Measurements from ENCODE around the gene SLC4A1AP. TPM values are rescaled to one million over a fixed set of nuclear protein-coding genes. Genes with fewer than 3 reads are reported as not detected.

Gene SLC4A1AP
- total RNA-seq: 20.5 and 27.4 TPM in 2 replicates

GRCh38 chr2:27663285-27664153 lies at the start of gene SLC4A1AP, which contains the start of gene SUPT7L:
SLC4A1AP (plus strand) TSS chr2:27663889; CDS start chr2:27663915, 26 bp downstream.
SUPT7L (minus strand) TSS chr2:27663614; CDS start chr2:27662192, 1,422 bp downstream.
- no peak for TF ChIP-seq CTCF (IDR thresholded peaks at IDR 0.05; ENCODE audit: insufficient read depth, low read length, severe bottlenecking)
- peak within 1 kb of the TSS; percentile 88 for H3K4me3 ChIP-seq (ENCODE audit: low read depth, low read length)
- DNase-seq (ENCODE audit: low read depth) (peak; percentile 79), FAIRE-seq (peak; percentile 28)
- peaks cover 10% of the 10 kb centered on the region for H3K36me3 ChIP-seq (ENCODE audit: control insufficient read depth, insufficient read depth, low read length)
- no peaks in the 10 kb centered on the region for H3K27me3 ChIP-seq (ENCODE audit: control insufficient read depth, insufficient read depth, low read length)

GRCh38 chr2:27613985-27614384 lies 49.7 kb upstream of the SLC4A1AP start:
- no peak for DNase-seq (ENCODE audit: low read depth)
- no peak for TF ChIP-seq CTCF (IDR thresholded peaks at IDR 0.05; ENCODE audit: insufficient read depth, low read length, severe bottlenecking)
- H3K27me3 ChIP-seq (ENCODE audit: control insufficient read depth, insufficient read depth, low read length): no peaks in the 10 kb centered on the region
- H3K36me3 ChIP-seq (ENCODE audit: control insufficient read depth, insufficient read depth, low read length): peaks cover 7% of the 10 kb centered on the region
- no peak for FAIRE-seq
- H3K4me3 ChIP-seq (ENCODE audit: low read depth, low read length): no peak overlapping the region

- Histone ChIP-seq H3K36me3 (ENCODE audit: control insufficient read depth, insufficient read depth, low read length) (peaks cover 7% of the 10 kb centered on the region), H3K4me3 (ENCODE audit: low read depth, low read length) (no peak overlapping the region), H3K27me3 (ENCODE audit: control insufficient read depth, insufficient read depth, low read length) (no peaks in the 10 kb centered on the region)
- FAIRE-seq: no peak
- TF ChIP-seq CTCF (IDR thresholded peaks at IDR 0.05; ENCODE audit: insufficient read depth, low read length, severe bottlenecking): no peak
- no peak for DNase-seq (ENCODE audit: low read depth)
These were observed 48.4 kb upstream of the SLC4A1AP start for GRCh38 chr2:27615316-27615715.

GRCh38 chr2:27621524-27621923 lies 42.2 kb upstream of the SLC4A1AP start:
- FAIRE-seq: no peak

GRCh38 chr2:27622921-27623384 lies 40.7 kb upstream of the SLC4A1AP start:
- TF ChIP-seq CTCF (IDR thresholded peaks at IDR 0.05; ENCODE audit: insufficient read depth, low read length, severe bottlenecking): no peak
- no peak overlapping the region for H3K4me3 ChIP-seq (ENCODE audit: low read depth, low read length)
- FAIRE-seq (no peak), DNase-seq (ENCODE audit: low read depth) (peak; percentile 18)
- no peaks in the 10 kb centered on the region for H3K27me3 ChIP-seq (ENCODE audit: control insufficient read depth, insufficient read depth, low read length)
- peaks cover 12% of the 10 kb centered on the region for H3K36me3 ChIP-seq (ENCODE audit: control insufficient read depth, insufficient read depth, low read length)

More at GRCh38 chr2:27621524-27621923, 42.2 kb upstream of the SLC4A1AP start:
- no peak for DNase-seq (ENCODE audit: low read depth)
- peaks cover 15% of the 10 kb centered on the region for H3K36me3 ChIP-seq (ENCODE audit: control insufficient read depth, insufficient read depth, low read length)
- no peak for TF ChIP-seq CTCF (IDR thresholded peaks at IDR 0.05; ENCODE audit: insufficient read depth, low read length, severe bottlenecking)
- H3K27me3 ChIP-seq (ENCODE audit: control insufficient read depth, insufficient read depth, low read length): no peaks in the 10 kb centered on the region
- H3K4me3 ChIP-seq (ENCODE audit: low read depth, low read length): no peak overlapping the region

All from bronchial epithelial cell (primary cell).